SK-N-DZ (cell line): ENCODE data around the gene ATXN3L. TPM values are rescaled to one million over a fixed set of nuclear protein-coding genes. Genes with fewer than 3 reads are reported as not detected.

Experiments
- DNase-seq: peaks from one replicate; pipeline ENCODE4 v3.0.0-alpha.2; 2015; ENCODE audit warnings: low spot score
- polyA plus RNA-seq, 2 experiments: library from polyadenylated mRNA; depleted of rRNA; stranded (reverse); fragments of >200 nt; gene quantifications; 2 replicates each; pipeline ENCODE4 v1.2.3, GENCODE V29; 2014

The ATXN3L gene
- not detected in 2 replicates for polyA plus RNA-seq (2014; cell fraction: cytosol; rRNA removed)
- polyA plus RNA-seq (2014; cell fraction: nucleus; rRNA removed): not detected in 2 replicates

DNA sequence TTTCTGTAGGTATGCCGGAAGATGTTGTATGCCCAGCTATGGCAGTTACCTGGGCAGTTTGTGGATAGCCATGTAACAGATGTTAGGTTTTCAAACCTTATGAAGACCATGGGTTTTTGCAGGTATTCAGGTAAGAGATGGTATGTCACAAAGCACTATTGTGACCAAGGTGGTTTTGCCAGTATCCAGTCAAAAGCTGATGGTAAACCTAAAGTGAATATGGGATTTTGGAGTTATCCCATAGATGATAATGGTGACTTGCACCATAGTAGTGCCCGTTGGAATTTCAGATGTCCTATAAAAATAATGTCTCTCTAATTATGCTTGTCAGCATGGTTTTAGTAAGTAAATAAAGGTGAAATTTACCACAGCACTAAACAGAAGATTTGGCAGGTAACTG lies at the start of gene ATXN3L:
Gene ATXN3L, minus strand, starts transcription at position 101 of the 400 bp plus-strand sequence. CDS start 119 bp downstream, outside the sequence.
- no peak for DNase-seq

- no peak for DNase-seq
These were observed 49.6 kb upstream of the ATXN3L start for GRCh38 chrX:13369256-13370030.

DNA sequence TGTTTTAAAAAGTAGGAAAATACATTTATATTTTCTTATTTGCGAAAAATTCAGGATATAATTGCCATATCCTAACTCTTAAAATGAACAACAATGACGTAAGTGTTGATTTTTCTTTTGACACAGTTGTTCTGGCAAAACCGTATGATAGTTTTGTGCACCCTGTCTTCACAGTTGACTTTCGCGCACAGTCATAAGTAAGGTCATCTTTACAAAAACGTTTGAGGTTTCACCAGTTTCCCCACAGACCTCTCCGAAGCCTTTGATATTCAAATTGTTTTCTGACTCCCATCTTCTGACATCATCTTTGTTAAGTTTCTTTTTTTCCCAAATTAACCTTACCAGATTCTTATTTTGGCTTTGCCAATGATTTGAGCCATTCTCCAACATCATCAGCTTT lies 48.1 kb upstream of the ATXN3L start:
- DNase-seq: no peak

GRCh38 chrX:13366698-13367097 lies 46.8 kb upstream of the ATXN3L start:
- DNase-seq: no peak

DNA sequence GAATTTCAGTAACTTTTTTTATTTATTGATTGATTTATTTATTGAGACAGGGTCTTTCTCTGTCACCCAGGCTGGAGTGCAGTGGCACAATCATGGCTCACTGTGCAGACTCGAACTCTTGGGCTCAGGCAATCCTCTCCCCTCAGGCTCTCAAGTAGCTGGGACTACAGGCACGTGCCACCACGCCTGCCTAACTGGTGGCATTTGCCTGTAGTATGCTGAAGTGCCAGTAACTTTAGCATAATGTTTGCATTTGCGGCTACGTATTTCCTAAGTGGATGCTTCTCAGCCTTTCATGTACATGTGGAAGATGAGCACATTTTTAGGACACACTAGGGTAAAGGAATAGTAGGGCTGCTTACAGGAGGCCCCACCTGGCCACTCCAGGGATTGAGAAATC lies 45.3 kb upstream of the ATXN3L start:
- no peak for DNase-seq

- DNase-seq: no peak
These were observed 44.5 kb upstream of the ATXN3L start for GRCh38 chrX:13364230-13364857.

DNA sequence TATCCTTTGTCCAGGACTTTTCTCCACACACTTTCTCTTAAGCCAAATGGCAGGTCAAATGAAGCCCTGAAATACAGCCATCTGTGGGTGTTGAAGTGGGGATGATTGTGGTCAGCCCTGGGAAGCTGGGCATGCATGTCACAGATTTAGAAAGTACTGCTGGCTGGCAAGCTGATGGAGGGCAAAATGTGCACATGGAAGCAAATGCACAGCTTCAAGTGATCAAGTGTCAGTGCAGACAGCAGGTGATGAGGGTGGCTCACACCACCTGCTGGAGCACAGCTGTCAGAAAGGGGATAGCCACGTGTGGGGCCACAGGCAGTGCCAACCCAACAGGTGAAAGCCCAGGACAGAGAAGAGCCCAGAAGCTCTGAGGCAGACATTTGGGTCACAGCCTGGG lies 40.3 kb upstream of the ATXN3L start:
- no peak for DNase-seq

DNA sequence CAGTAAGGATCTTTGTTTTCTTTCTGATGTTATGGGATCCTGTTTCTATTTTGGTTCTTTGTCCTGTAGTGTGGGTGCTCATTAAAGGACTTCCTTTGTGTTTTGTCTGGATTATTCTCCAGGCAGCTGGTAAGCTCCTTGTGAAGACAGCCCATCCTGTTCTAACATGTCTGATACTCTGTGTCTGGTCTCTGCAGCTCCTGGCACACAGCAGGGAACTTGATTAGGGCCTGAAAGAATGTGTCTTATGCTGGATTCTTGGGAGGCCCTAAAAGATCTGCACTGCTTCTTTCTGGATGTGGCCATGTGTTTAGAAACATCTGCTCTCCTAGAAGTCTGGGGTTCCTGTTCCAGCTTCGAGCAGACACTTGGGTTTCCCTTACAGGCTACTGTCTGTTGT lies 38.1 kb upstream of the ATXN3L start:
- no peak for DNase-seq

GRCh38 chrX:13346646-13347045 lies 26.8 kb upstream of the ATXN3L start:
- DNase-seq: no peak

DNA sequence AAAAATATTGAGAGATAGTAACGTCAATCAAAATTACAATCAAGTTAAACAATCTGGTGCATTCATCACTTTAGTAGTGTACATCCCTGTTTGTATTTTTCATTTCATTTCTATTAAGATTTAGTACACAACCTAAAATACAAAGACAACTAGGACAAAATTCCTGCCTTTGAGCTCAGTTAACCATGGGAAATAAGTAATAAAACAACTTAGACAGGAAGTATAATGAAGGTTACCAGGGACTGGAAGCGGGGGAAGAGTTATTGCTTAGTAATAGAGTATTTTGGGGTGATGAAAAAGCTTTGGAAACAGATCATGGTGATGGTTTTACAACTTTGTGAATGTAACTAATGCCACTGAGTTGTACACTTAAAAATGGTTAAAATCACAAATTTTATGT lies 25.6 kb upstream of the ATXN3L start:
- DNase-seq: no peak

DNA sequence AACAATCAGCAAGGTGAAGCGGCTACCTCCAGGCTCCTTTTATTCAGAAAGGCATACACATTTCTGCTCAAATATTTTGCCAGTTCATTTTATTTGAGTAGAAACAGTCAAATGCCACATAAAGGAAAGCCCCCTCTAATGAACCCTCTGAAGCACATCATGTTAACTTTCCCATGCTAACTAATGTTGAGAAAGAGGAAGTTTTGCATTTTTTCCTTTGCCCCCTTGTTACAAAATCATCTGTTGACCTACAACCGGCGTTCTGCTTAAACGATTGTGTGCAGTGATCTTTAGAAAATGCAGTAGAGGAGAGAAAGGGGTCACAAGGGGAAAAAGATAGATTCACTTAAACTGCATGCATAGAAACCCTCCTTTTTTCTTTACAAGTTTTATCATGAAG lies 25.2 kb upstream of the ATXN3L start:
- DNase-seq: no peak

DNA sequence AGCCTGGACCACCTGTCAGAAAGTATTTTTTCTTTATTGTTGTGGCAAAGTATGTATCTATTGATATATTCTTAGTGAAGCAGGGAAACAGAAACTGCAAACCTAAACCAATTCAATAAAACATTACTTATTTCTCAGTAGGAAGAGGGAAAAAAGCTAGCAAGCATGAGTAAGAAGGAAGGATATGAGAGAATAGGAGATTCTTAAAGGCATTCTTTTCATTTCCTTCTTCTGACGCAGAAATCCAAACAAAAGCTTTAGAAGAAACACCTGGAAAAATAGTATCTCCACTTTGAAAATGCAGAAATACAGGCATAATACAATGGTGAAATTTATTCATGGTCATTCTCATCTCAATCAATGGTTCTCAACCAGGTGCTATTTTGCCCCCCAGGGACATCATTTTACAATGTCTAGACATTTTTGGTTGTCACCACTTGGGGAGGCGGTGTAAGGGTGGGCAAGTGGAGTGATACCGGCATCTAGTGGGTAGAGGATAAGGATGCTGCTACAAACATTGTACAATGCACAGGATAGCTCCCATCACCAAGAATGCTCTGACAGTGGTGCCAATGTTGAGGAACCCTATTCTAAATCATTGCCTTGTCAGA lies 21.7 kb upstream of the ATXN3L start:
- DNase-seq: no peak

DNA sequence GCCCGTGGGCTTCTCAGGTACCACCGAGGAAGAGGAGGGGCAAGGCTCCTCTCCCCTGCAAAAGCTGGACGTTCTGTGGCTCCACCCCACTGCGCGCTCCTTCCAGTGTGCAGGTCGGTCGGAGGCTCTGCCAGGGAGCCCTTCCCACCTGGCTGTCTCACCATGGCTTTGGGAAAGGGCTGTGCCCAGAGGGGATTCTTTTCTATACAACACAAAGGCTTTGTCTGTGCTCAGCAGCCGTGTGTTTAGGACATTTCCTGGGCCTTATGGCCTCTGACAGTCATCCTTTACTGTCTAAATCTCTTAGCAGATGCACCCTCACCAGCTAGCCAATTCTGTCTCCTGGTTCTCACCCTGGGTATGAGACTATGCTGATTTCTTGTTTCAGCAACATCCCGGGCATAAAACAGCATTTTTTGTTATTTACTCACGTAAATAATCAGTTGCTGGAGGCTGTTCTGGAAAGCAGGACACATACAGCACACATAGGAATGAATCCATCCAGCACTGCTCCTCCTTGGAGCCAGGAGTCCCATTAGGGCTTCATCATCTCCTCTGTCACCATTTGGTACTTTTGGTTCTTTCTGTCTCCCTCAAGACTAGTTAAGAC lies 20.4 kb upstream of the ATXN3L start:
- DNase-seq: no peak

- no peak for DNase-seq
These were observed 19.8 kb upstream of the ATXN3L start for GRCh38 chrX:13339607-13340006.

DNA sequence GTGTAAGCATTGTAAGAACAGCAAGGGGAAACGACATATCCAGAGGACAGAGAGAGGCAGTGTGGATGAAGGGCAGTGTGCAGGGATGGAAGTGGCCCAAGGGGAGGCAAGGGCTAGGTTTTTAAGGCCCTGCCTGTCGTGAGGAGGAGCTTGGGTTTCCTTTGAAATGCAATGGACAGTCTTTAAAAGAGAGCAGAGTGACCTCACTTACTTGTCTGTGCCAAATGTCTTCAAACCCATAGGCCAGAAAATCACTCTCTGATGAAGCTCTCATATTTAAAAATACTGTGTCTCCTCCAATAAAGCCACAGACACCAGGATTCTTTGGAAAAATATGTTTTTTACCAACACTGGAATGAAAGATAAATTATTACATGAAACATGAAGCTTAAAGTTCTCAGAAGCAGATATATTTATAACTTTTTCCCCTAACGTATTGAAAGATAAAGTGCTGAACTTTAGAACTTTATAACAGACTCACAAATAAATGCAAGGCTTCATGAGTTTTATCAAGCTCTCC lies 19.2 kb upstream of the ATXN3L start:
- no peak for DNase-seq

GRCh38 chrX:13334491-13334890 lies 14.6 kb upstream of the ATXN3L start:
- no peak for DNase-seq

DNA sequence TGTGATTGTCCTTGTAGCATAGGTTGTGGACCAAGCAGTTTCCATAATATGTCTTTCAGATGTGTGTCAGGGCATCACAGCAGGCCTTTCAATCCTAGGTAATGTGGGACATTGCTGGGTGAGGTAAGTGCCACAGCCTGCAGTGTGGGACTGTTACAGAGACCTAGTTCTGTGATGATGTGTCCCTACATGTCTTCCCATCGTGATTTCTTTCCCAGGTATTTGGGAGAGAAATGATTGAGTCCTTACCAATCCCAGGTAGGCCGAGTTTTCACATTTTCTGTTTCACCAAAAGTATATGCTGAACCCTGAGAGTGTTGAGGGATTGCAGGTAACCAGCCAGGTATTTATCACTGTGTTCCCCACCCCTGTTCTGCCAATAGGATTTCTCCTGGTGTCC lies 10.6 kb upstream of the ATXN3L start:
- DNase-seq: no peak

DNA sequence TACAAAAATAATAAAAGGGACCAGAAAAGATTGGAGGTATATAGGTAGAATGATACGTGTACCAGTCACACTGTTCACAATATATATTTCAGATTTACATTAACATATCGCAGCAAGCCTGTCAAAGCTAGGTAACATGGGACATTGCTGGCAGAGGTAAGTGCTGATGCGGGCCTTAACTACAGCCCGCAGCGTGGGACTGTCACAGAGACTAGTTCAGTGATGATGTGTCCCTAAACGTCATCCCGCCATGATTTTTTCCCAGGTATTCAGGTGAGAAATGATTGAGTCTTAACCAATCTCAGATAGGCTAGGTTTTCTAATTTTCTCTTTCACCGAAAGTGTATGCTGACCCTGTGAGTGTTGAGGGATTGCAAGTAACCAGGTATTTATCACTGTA lies 7.8 kb upstream of the ATXN3L start:
- DNase-seq: no peak

DNA sequence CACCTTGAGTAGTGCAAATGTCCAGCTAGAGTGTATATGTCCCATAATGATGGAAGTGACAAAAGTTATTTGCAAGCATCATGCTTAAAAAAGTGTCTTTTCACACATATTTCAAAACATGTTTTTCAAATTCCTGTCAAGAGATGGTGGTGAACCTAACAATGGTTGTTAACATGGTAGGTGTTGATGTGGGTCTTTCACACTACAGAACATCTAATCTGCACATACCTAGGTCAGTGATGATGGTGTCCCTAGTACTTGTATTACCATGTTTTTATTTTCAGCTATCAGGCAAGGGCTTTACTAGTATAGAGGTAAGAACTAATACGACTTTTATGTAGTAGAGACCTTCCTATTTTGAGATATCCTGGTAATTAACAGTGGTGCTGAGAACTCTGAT lies 3.4 kb upstream of the ATXN3L start:
- no peak for DNase-seq

GRCh38 chrX:13317366-13317765 lies 2.5 kb downstream of the ATXN3L start:
- DNase-seq: no peak

DNA sequence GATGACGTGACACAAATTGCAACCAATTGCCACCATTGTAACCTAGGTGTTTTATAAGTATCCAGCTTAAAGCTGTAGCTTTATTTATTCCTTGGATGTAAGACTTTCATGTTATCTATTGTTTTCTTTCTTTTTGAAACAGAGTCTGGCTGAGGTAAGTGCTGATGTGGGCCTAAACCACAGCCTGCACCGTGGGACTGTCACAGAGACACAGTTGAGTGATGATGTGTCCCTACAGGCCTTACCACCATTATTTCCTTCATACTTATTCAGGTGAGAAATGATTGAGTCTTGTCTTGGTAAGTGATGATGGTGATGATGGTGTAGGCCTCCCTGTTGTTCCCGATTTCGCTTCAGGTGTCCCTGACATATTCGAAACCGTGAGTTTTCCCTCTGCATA lies 8.3 kb downstream of the ATXN3L start:
- DNase-seq: no peak

DNA sequence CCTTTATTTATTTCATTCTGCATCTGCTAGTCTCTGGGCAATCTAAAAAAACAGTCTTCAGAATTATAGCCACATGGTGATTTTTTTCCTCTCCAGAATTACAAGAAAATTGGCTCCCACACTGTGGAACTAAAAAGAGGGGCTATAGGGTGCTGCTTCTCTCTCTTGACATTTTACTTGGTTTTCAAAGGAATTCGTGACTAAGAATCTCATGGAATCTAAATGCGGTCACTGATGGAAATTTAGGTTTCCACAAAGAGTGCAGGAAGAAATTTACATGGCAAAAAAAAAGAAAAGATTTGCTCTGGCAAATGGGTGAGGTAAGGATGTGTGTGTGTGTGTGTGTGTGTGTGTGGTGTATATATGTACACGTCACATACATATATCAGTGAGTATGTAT lies 10.2 kb downstream of the ATXN3L start:
- DNase-seq: no peak
